ENCODE data around the gene VIT.

VIT gene

GRCh38 chr2:36855429-36855828, 158.9 kb downstream of the VIT start:
- Histone ChIP-seq H3K27ac (no peak overlapping the region), H3K4me3 (ENCODE audit: low read depth, low read length) (no peak overlapping the region), H3K36me3 (replicated peaks) (peaks cover 4% of the 10 kb centered on the region), H3K27me3 (replicated peaks) (no peaks in the 10 kb centered on the region)
- no peak for TF ChIP-seq CTCF (IDR thresholded peaks at IDR 0.05; ENCODE audit: low read depth, low read length, missing control alignments)
- in situ Hi-C loops (cut with HindIII; ENCODE audit: low pct_ligation_motif_present, low sequenced_read_pairs) = no loop called here
- DNase-seq = no peak

- Histone ChIP-seq H3K36me3 (replicated peaks) (peaks cover 4% of the 10 kb centered on the region), H3K27ac (no peak overlapping the region), H3K4me3 (ENCODE audit: low read depth, low read length) (no peak overlapping the region), H3K27me3 (replicated peaks) (no peaks in the 10 kb centered on the region)
- DNase-seq = no peak
- no peak for TF ChIP-seq CTCF (IDR thresholded peaks at IDR 0.05; ENCODE audit: low read depth, low read length, missing control alignments)
- in situ Hi-C loops (cut with HindIII; ENCODE audit: low pct_ligation_motif_present, low sequenced_read_pairs) = no loop called here
Observed at GRCh38 chr2:36857713-36858112, 161.2 kb downstream of the VIT start.

GRCh38 chr2:36858551-36859365, 162.3 kb downstream of the VIT start:
- no peak for TF ChIP-seq CTCF (IDR thresholded peaks at IDR 0.05; ENCODE audit: low read depth, low read length, missing control alignments)
- Histone ChIP-seq H3K27me3 (replicated peaks) (no peaks in the 10 kb centered on the region), H3K4me3 (ENCODE audit: low read depth, low read length) (no peak overlapping the region), H3K27ac (no peak overlapping the region), H3K36me3 (replicated peaks) (peaks cover 4% of the 10 kb centered on the region)
- in situ Hi-C loops (cut with HindIII; ENCODE audit: low pct_ligation_motif_present, low sequenced_read_pairs) = no loop called here
- no peak for DNase-seq

GRCh38 chr2:36859366-36859792, 162.9 kb downstream of the VIT start:
- no peak overlapping the region for H3K27ac ChIP-seq
- DNase-seq = no peak
- H3K4me3 ChIP-seq (ENCODE audit: low read depth, low read length) = no peak overlapping the region
- in situ Hi-C loops (cut with HindIII; ENCODE audit: low pct_ligation_motif_present, low sequenced_read_pairs) = no loop called here
- TF ChIP-seq CTCF (IDR thresholded peaks at IDR 0.05; ENCODE audit: low read depth, low read length, missing control alignments) = no peak
- H3K36me3 ChIP-seq (replicated peaks) = peaks cover 4% of the 10 kb centered on the region
- H3K27me3 ChIP-seq (replicated peaks) = no peaks in the 10 kb centered on the region

GRCh38 chr2:36861896-36862295, 165.4 kb downstream of the VIT start:
- Histone ChIP-seq H3K36me3 (replicated peaks) (no peaks in the 10 kb centered on the region), H3K27me3 (replicated peaks) (no peaks in the 10 kb centered on the region), H3K27ac (no peak overlapping the region), H3K4me3 (ENCODE audit: low read depth, low read length) (no peak overlapping the region)
- no peak for DNase-seq
- in situ Hi-C loops (cut with HindIII; ENCODE audit: low pct_ligation_motif_present, low sequenced_read_pairs) = no loop called here
- TF ChIP-seq CTCF (IDR thresholded peaks at IDR 0.05; ENCODE audit: low read depth, low read length, missing control alignments) = no peak
